Fibroblast of lung (primary cell): ENCODE results near the gene THUMPD2. TPM values are rescaled to one million over a fixed set of nuclear protein-coding genes. Genes with fewer than 3 reads are reported as not detected.

ENCODE experiments used
- DNase-seq, 2 donors: peaks; one replicate each; pipeline versions ENCODE4 v3.0.0 to v3.0.0-alpha.2; 2010; ENCODE audit warnings: low read depth in 2 of 2
- H2AFZ ChIP-seq: 2 replicates; pipeline ENCODE4 v1.5.1; 2012; ENCODE audit warnings: low read length, control low read depth, inconsistent platforms
- H3K27ac ChIP-seq: 2 replicates; pipeline ENCODE4 v1.5.1; 2011; ENCODE audit warnings: low read length, control low read depth; ENCODE audit not compliant: insufficient read depth
- H3K27me3 ChIP-seq: 2 replicates; pipeline ENCODE4 v1.5.1; 2011; ENCODE audit warnings: mild to moderate bottlenecking, low read length; ENCODE audit not compliant: control insufficient read depth, insufficient read depth
- H3K36me3 ChIP-seq: 2 replicates; pipeline ENCODE4 v1.5.1; 2011; ENCODE audit warnings: low read length; ENCODE audit not compliant: control insufficient read depth, insufficient read depth
- H3K4me1 ChIP-seq: 2 replicates; pipeline ENCODE4 v1.5.1; 2011; ENCODE audit warnings: low read length; ENCODE audit not compliant: control insufficient read depth, insufficient read depth; ENCODE audit errors: extremely low read depth
- H3K4me2 ChIP-seq: 2 replicates; pipeline ENCODE4 v1.5.1; 2011; ENCODE audit warnings: low read length, control low read depth; ENCODE audit not compliant: insufficient read depth; ENCODE audit errors: extremely low read depth
- H3K4me3 ChIP-seq, 4 experiments: fragments of 200-600 bp in 1 of 4; sonication (generic) in 1 of 4; replicated peaks in 1 of 4; 2 replicates each; pipeline ENCODE4 v1.5.1; 2011 to 2016; ENCODE audit warnings: low read length in 4 of 4, low read depth in 3 of 4, mild to moderate bottlenecking in 3 of 4, control low read depth in 2 of 4, inconsistent platforms in 1 of 4, mixed read lengths in 1 of 4; ENCODE audit not compliant: insufficient read depth in 1 of 4; ENCODE audit errors: control extremely low read depth in 1 of 4
- H3K79me2 ChIP-seq: 2 replicates; pipeline ENCODE4 v1.5.1; 2012; ENCODE audit warnings: mild to moderate bottlenecking, low read length, inconsistent platforms; ENCODE audit not compliant: control insufficient read depth, insufficient read depth
- H3K9ac ChIP-seq: 2 replicates; pipeline ENCODE4 v1.5.1; 2011; ENCODE audit warnings: mild to moderate bottlenecking, low read length, control low read depth; ENCODE audit not compliant: insufficient read depth
- H3K9me3 ChIP-seq: 2 replicates; pipeline ENCODE4 v1.5.1; 2012; ENCODE audit warnings: low read depth, low read length; ENCODE audit not compliant: control insufficient read depth, insufficient read depth
- H4K20me1 ChIP-seq: 2 replicates; pipeline ENCODE4 v1.5.1; 2011; ENCODE audit warnings: low read length; ENCODE audit not compliant: control insufficient read depth, insufficient read depth; ENCODE audit errors: extremely low read depth
- CTCF ChIP-seq, 2 donors: IDR thresholded peaks in 1 of 2; conservative IDR thresholded peaks in 1 of 2; 1 replicate in 1 of 2; 2 replicates in 1 of 2; pipeline ENCODE4 v1.5.1; 2011 to 2012; ENCODE audit warnings: low read length in 2 of 2, control low read depth in 1 of 2, inconsistent platforms in 1 of 2, low read depth in 1 of 2, mild to moderate bottlenecking in 1 of 2
- EZH2 ChIP-seq: IDR thresholded peaks from 2 replicates; pipeline ENCODE4 v1.5.1; 2012; ENCODE audit warnings: low read length, control low read depth, mild to moderate bottlenecking; ENCODE audit errors: missing control alignments
- polyA plus RNA-seq, 2 donors: library from polyadenylated mRNA; depleted of rRNA in 1 of 2; stranded (reverse) in 1 of 2; unstranded in 1 of 2; fragments of >200 nt; gene quantifications; 2 replicates each; pipeline ENCODE4 v1.2.1, GENCODE V29; 2011 to 2012; ENCODE audit warnings: missing spikeins in 1 of 2
- total RNA-seq: library from RNA; depleted of rRNA; stranded (reverse); fragments of >200 nt; gene quantifications from 2 replicates; pipeline ENCODE4 v1.2.1, GENCODE V29; 2014

Gene THUMPD2
- total and polyA plus RNA-seq, 2 donors (not counting 1 experiment from before 2014, with no cell fraction given) = 8.1 to 10.2 TPM

- Histone ChIP-seq H3K4me3 (no peak overlapping the region), H3K79me2 (no peaks in the 10 kb centered on the region), H3K4me2 (no peak overlapping the region), H3K27me3 (no peaks in the 10 kb centered on the region), H3K4me1 (no peaks in the 10 kb centered on the region), H4K20me1 (no peaks in the 10 kb centered on the region), H3K9me3 (no peaks in the 10 kb centered on the region), H3K27ac (no peak overlapping the region), H3K36me3 (no peaks in the 10 kb centered on the region), H3K9ac (no peak overlapping the region), H2AFZ (no peak overlapping the region)
- no peak for TF ChIP-seq CTCF (conservative IDR thresholded peaks at IDR 0.05 in 1 of 2, IDR thresholded peaks at IDR 0.05 in 1 of 2; ENCODE audit: low read depth in 1 of 2, low read length in 2 of 2)
- no peak for TF ChIP-seq EZH2
- DNase-seq = peak in 1 of 2 donors; percentile 97
Observed at GRCh38 chr2:39725401-39725800, 53.7 kb downstream of the THUMPD2 start.

- Histone ChIP-seq H3K4me2 (no peak overlapping the region), H3K4me1 (no peaks in the 10 kb centered on the region), H2AFZ (no peak overlapping the region), H3K36me3 (no peaks in the 10 kb centered on the region), H3K79me2 (no peaks in the 10 kb centered on the region), H3K27me3 (no peaks in the 10 kb centered on the region), H3K4me3 (no peak overlapping the region), H4K20me1 (no peaks in the 10 kb centered on the region), H3K9ac (no peak overlapping the region), H3K9me3 (no peaks in the 10 kb centered on the region), H3K27ac (no peak overlapping the region)
- TF ChIP-seq EZH2 (no peak), CTCF (conservative IDR thresholded peaks at IDR 0.05 in 1 of 2, IDR thresholded peaks at IDR 0.05 in 1 of 2; ENCODE audit: low read depth in 1 of 2, low read length in 2 of 2) (no peak)
- DNase-seq = peak in 1 of 2 donors; percentile 79
Observed at GRCh38 chr2:39724828-39725144, 54.3 kb downstream of the THUMPD2 start.

GRCh38 chr2:39723946-39724827, 54.9 kb downstream of the THUMPD2 start:
- TF ChIP-seq EZH2 = no peak
- TF ChIP-seq CTCF (conservative IDR thresholded peaks at IDR 0.05 in 1 of 2, IDR thresholded peaks at IDR 0.05 in 1 of 2; ENCODE audit: low read depth in 1 of 2, low read length in 2 of 2) = no peak
- H3K27me3 ChIP-seq = no peaks in the 10 kb centered on the region
- H3K36me3 ChIP-seq = no peaks in the 10 kb centered on the region
- H3K9ac ChIP-seq = no peak overlapping the region
- no peaks in the 10 kb centered on the region for H3K9me3 ChIP-seq
- H3K4me3 ChIP-seq = no peak overlapping the region
- H3K4me1 ChIP-seq = no peaks in the 10 kb centered on the region
- no peaks in the 10 kb centered on the region for H4K20me1 ChIP-seq
- no peaks in the 10 kb centered on the region for H3K79me2 ChIP-seq
- H3K4me2 ChIP-seq = no peak overlapping the region
- no peak overlapping the region for H2AFZ ChIP-seq
- peak in 1 of 2 donors; percentile 82 for DNase-seq
- no peak overlapping the region for H3K27ac ChIP-seq
